GM15510 (cell line): ENCODE results near the gene FOXO3.

Experiments
- POLR2A ChIP-seq: IDR thresholded peaks from 3 replicates; pipeline ENCODE4 v1.6.1; 2011; ENCODE audit warnings: borderline replicate concordance; ENCODE audit not compliant: insufficient read length; ENCODE audit errors: extremely low read depth

The FOXO3 gene

DNA sequence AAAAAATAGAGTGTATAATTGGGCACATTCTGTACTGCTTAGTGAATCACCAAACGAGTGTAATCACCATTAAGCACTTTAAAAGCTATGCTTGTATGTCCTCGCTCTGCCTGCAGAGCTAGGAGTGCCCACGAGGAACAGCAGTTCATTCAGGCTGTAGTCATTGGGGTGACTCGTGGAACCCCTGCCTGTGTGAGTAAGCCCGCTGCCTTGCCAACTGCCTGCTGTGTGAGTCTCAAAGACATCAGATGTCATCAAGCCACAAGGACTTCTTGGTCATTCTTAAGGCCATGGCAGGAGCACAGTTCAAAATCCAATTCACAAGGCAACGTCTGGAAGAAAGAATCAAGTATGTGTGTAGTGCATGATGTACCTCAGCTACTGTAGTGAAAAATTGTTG is 60.4 kb downstream of the FOXO3 start:
- no peak for TF ChIP-seq POLR2A

DNA sequence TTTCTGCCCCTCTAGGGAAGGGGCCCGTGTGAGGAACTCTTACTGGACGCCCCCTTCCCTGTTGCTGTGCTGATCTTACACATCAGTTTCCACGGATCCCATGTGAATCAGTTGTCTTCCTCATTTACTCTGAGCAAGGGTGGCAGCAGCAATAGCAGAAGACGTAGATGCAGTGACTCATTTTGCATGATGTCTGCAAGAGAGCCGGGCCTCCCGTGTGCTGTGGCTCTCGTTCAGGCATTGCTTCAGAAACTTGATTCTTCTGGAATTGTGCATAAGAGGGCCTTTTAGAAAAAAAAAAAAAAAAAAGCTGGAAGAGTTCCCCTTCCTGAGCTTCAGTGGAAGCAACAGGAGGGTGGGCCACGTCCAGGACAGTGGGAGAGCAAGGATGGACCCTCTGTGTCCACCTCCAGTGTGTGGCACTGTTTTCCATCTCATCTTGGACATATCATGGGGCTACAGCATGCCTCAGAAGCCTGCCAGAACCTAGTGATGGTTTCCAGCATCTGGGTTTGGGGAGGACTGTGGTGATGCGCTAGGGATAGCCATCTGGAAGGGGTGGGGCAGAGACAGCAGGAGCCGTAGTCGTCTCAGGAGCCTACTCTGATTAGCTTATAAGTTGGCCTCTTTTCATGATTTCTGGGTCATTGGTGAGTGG is 62.1 kb downstream of the FOXO3 start:
- TF ChIP-seq POLR2A = no peak

DNA sequence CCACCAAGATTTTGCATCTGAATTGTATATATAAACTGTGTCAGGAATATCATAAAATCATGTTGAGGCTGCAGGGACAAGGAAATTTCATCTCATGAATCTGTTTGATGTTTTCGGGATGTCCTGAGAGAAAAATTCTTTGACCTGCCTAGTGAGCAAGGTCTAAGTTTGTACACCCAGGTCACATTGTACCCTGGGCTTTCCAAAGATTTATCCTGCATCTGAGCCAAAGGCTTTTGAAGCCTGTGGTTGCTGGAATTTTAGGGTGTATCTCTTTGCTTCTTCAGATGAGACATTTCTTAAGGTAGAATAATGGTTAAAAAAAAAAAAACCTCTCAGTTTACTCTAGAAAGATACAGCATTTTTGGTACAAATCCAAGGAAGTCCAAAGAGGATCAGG is 63.3 kb downstream of the FOXO3 start:
- no peak for TF ChIP-seq POLR2A

DNA sequence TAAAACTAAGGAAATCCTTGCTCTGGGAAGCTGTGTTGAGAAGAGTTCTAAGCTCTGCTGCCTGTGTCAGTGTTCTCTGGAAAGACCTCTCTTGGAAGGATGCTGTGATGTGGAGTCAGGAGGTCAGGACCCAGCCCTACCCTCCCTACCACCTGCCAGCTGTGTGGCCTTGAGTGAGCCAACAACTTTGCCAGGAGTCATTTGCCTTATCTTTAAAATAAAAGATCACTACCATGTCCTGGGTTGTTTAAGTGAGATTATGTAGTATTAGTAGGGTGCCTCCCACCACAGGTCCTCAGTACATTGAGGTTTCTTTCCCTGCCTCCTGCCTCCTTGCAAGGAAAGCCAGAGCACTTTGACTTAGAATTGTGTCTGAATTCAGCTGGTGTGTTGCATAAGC is 64.9 kb downstream of the FOXO3 start:
- TF ChIP-seq POLR2A = no peak

DNA sequence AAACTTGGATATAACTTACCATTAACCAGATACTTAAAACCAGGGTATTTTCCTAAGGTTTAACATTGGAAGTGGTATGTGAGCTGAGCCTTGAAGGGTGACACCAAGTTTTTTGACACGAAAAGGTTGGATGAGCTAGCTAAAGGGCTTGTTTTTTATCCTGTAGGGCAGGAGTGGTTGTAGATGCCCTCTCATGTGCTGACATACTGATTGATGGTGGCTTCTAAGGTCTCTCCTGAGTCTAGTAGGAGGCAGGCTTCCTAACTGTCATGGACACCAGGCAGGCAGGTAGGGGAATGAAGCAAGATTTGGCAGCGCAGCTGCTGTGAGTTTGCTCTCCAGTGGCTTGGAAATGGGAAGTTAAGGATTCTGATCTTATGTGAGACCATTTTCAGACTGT is 66.1 kb downstream of the FOXO3 start:
- no peak for TF ChIP-seq POLR2A

DNA sequence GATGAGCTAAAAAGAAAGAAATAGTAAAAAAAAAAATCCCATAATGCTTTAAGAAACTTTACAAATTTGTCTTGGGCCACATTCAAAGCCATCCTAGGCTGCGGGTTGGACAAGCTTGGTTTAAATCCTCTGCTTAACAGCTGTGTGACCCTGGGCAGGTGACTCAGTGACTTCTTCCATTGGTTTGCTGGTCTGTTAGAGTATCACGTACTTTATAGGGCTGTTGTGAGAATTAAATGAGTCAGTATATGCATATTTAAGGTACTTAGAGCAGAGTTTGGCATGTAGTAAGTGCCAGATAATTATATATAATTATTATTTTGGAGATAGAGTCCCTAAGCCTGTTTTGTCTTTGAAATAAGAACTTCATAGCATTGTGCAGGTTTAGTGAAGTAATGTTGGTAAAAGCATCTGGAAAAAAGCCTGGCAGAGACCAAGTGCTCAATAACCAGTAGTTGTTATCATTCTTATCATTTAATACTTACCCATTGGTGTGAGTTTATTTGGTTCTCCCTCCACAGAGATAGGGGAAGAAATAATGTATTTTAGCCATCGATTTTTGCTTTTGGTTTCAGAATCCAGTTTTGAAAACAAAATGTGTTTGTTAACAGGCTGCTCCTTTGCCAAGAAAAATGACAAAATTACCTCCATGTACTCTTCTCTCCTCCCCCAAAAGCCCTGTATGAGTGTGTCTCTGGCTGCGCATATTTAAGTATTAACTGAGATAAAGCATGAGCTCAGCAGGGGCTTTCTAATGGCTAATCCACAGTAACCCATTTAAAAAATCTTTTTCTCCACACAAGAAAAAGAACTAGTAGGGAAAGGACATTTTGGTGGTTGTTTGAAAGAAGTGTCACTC is 67.2 kb downstream of the FOXO3 start:
- TF ChIP-seq POLR2A = no peak

DNA sequence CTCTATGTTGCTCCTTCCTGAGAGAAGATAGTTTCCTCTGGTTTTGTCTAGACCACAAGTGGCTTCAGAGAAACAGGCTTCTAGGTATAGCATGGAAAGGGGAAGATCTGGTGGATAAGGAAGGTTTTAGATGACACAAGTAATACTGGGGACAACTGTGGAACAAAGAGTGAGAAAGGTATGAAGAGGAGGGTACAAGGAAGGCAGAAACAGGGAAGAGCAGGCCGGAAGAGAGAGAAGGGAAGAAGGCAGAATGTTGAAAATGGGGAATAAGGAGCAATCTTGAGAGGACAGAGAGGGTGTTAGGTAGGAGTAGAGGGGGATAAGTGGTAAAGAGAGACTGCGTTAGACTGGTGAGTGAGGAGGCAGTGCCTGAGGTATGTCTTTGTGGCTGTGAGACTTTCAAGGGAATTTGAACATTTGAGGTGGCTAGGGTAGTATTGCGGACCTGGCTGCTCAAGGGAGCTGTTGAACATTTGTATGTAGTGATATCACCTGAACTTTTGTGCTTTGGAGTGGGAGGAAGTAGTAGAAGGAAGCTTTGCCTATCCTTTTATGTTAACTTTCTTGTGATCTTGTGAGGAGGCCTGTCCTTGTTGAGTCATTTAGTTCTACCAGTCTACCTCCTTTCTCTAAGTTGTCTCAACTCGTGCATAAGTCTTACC is 69.5 kb downstream of the FOXO3 start:
- TF ChIP-seq POLR2A = no peak

DNA sequence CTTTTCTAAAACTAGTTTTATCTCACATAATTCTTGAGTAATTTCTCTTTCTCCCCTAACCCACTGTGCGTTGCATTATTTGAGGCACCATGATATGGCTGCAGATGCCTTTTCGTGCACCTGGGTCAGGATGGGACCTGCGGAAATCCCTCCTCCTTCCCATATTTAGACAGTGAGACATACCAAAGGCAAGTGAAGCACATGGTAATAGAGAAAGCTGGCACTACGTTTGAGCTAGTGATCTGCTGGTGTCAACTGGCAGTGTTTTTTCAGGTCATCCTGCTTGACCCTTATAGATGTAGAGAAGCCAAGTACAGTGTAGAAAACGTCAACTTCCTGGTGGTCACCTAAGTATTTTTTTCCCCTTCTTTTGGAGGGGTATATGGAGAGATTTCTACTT is 71.7 kb downstream of the FOXO3 start:
- no peak for TF ChIP-seq POLR2A

DNA sequence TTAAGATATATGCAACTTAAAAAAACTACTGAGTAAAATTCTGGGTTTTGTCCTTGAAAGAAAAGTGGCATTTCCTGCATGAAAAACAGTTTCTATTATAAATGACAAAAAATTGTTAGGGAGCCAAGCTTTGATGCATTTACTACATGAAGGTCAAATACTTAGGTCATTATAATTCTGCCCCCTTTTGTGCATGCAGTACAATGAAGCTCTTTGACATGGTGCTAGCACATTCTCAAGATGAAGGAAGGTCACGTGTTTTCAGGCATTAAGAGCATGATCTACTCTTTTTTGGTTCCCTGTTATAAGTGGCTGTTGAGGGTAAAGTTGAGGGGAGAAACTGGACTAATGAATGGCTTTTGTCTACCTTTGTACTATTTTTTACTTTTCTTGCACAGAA is 72.7 kb downstream of the FOXO3 start:
- TF ChIP-seq POLR2A = no peak

DNA sequence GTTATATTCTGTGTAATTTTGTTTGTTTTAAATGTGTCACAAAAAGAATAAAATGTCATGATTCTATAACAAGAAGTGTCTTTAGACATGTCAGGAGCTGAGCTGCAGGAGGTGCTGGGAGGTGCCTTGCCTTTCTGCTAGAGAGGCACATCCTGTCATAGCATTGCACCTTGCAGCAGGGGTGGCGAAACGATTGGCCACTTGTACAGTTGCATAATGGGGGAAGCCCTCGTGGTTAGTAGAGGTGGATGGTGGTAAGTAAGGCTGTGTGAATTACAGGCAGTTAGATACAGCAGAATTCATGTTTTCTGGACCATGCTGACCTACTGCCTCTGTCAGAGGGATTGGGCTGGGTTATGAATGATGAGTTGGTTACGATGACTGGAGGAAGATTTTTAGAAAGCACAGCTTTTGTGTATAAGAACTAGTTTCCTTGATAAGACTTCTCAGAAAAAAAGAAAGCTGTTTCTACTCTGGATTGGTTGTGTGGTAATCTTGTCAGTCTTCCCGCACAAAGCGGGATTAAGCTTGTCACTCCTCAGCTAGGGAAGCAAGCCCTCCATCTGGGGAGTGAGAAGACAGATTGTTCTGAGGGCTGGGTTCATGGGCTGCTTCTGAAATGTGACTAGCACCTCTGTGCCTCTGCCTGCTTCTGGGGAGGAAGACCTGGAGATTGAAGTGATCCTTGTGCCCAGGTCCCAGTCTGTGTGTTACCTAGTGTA is 74.9 kb downstream of the FOXO3 start:
- TF ChIP-seq POLR2A = no peak

DNA sequence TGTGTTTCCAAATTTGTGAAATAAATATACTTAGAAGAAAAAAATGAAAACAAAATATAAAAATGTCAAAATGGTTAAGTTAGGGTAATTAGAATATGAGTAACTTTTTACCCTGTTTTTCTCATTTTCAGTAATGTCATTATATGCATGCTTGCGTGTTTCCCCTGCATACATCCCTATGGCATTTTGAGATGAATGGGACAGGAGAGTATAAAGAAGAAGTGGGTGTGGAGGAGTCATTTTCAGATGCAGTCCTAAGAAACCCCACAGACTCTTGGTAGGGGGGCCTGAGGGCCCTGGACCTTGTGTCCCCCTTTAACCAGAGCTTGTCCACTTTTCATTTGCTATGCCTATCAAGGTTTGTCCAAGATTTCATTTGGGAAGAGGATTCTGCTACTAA is 77.2 kb downstream of the FOXO3 start:
- no peak for TF ChIP-seq POLR2A

DNA sequence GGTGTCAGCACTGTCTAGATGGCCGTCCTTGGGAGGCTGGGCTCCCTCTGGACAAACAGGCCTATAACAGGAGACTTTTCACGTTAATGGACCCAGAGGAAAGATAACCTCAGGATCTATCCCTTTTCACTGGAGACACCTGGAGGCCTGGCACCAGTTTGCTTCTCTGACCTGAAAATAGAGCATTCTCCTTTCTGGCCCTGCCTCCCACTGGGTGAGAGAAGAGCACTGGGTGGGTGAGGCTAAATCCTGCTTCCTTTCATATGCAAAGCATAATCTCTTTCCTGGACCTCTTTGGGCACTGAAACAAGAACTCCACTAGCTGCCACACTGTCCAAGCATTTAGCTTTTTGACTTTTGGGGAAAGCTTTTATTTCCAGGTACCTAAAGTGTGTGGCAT is 78.3 kb downstream of the FOXO3 start:
- no peak for TF ChIP-seq POLR2A

DNA sequence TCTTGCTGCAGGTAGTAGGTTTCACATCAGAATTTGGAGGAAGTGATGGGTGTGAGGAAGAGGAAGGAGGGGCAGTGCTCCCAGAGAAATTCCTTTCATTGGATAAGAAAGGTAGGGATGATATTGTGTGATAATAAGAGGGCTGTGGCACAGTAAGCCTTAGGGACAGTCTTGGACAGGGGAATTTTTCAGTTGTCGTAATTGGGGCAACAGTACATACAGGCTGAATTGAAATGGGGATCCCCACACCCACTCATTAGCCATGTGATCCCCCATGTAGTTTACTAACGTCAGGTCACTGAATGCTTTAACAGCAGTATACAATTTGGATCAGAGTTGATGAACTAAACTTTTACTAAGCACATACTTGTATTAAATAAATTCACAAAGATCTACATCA is 79.4 kb downstream of the FOXO3 start:
- no peak for TF ChIP-seq POLR2A

DNA sequence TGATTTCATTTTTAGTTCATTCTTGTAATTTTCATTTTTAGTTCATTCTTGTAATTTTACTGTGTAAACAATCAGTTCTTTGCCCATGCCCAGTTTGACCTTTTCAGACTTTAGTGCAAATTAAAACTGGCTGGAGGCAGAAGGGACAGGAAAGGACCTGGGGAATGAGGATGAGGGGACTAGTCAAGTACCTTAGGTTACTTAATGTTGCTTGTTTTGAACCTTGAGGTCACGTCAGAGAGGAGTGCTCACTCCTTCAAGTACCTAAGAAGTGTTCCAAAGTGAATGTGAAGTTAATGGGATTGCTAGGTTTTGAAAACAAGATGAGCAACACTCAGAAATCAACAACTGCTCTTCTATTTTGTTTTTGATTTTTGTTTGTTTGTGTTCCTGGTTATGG is 82.5 kb downstream of the FOXO3 start:
- no peak for TF ChIP-seq POLR2A

DNA sequence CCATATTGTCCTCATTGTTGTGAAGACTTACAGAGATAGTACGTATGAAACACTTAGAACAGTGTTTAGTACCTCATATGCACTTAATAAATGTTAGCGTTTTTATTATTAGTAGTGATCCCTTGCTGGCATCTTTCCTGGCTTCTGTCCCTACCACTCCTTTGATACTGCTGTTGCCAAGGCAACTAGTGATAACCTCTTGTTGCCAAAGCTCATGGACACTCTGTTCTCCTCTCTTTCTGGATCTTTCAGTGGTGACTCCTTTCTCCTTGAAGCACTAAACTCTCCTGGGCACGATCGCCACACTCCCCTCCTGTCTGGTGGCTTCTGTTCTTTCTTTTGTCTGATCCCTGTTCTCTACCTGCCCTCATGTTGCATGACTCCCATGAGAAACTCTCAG is 83.5 kb downstream of the FOXO3 start:
- TF ChIP-seq POLR2A = no peak
